Measurements from ENCODE around the gene GABRR1.

GRCh38 chr6:89160331-89161092 is 56.6 kb downstream of the GABRR1 start:
- TF ChIP-seq CTCF (IDR thresholded peaks at IDR 0.05; ENCODE audit: low read depth, low read length, poor library complexity, severe bottlenecking) = no peak
- TF ChIP-seq EZH2phosphoT487 (IDR thresholded peaks at IDR 0.05; ENCODE audit: borderline replicate concordance, low read length) = no peak
